ENCODE data around the gene ROBO1.

The ROBO1 gene

GRCh38 chr3:78645628-78646310 is 1122.0 kb downstream of the ROBO1 start:
- DNase-seq, result peak; percentile 31

- no peak for DNase-seq
These were observed 1123.0 kb downstream of the ROBO1 start for GRCh38 chr3:78644847-78645246.

GRCh38 chr3:78642226-78643035 is 1125.4 kb downstream of the ROBO1 start:
- no peak for DNase-seq

- DNase-seq, result no peak
These were observed 1126.1 kb downstream of the ROBO1 start for GRCh38 chr3:78641703-78642102.

- no peak for DNase-seq
These were observed 1133.5 kb downstream of the ROBO1 start for GRCh38 chr3:78634316-78634715.

GRCh38 chr3:78633626-78634025 is 1134.2 kb downstream of the ROBO1 start:
- no peak for DNase-seq

GRCh38 chr3:78632925-78633553 is 1134.8 kb downstream of the ROBO1 start:
- DNase-seq, result no peak

GRCh38 chr3:78629544-78629943 is 1138.3 kb downstream of the ROBO1 start:
- DNase-seq, result no peak

- DNase-seq, result no peak
These were observed 1146.6 kb downstream of the ROBO1 start for GRCh38 chr3:78621061-78621716.

GRCh38 chr3:78614486-78614885 is 1153.3 kb downstream of the ROBO1 start:
- no peak for DNase-seq

- DNase-seq, result no peak
These were observed 1154.3 kb downstream of the ROBO1 start for GRCh38 chr3:78613421-78613879.

GRCh38 chr3:78611278-78611677 is 1156.5 kb downstream of the ROBO1 start:
- no peak for DNase-seq

- DNase-seq, result no peak
These were observed 1157.2 kb downstream of the ROBO1 start for GRCh38 chr3:78610462-78611125.

GRCh38 chr3:78606756-78607155 is 1161.0 kb downstream of the ROBO1 start:
- DNase-seq, result no peak

- DNase-seq, result no peak
These were observed 1162.6 kb downstream of the ROBO1 start for GRCh38 chr3:78605178-78605577.

- no peak for DNase-seq
These were observed 1163.5 kb downstream of the ROBO1 start for GRCh38 chr3:78604341-78604740.

- no peak for DNase-seq
These were observed 1166.5 kb downstream of the ROBO1 start for GRCh38 chr3:78601249-78601648.

- DNase-seq, result no peak
These were observed 1178.0 kb downstream of the ROBO1 start for GRCh38 chr3:78589778-78590177.

- DNase-seq, result no peak
These were observed 1178.7 kb downstream of the ROBO1 start for GRCh38 chr3:78588906-78589621.

- DNase-seq, result no peak
These were observed 1187.1 kb downstream of the ROBO1 start for GRCh38 chr3:78580681-78581080.

- no peak for DNase-seq
These were observed 1196.3 kb downstream of the ROBO1 start for GRCh38 chr3:78571486-78571885.

- DNase-seq, result no peak
These were observed 1197.3 kb downstream of the ROBO1 start for GRCh38 chr3:78570496-78570895.
